ENCODE measurements around the gene TGFA.
A peak's percentile ranks its signal among the peaks of the same experiment; 100 is the strongest.

DNA sequence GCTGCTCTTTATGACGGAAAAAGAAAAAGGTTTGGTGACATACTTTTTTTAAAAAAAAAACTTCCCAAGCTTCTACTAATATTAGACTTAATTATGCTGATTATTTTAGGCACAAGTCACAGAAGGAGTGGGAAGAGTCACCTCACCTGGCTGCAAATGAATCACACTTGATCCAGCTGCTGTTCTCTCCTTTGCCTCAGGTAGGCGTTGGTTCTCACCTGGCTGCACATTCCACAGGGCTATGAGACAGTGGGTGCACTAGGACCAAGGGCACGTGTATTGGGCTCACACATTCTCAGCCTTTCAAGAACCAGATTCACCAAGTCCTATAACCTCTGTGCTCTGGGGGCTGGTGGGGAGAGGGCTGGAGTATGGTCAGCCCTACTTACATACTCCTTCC, 93.3 kb downstream of the TGFA start:
- TF ChIP-seq, protein P1, sequence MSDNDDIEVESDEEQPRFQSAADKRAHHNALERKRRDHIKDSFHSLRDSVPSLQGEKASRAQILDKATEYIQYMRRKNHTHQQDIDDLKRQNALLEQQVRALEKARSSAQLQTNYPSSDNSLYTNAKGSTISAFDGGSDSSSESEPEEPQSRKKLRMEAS (IDR thresholded peaks at IDR 0.05) = no peak
- no peak for TF ChIP-seq YY1 (IDR thresholded peaks at IDR 0.05; ENCODE audit: low read depth)
- TF ChIP-seq EP300 (IDR thresholded peaks at IDR 0.05; ENCODE audit: borderline replicate concordance) = no peak
- TF ChIP-seq, protein P2, sequence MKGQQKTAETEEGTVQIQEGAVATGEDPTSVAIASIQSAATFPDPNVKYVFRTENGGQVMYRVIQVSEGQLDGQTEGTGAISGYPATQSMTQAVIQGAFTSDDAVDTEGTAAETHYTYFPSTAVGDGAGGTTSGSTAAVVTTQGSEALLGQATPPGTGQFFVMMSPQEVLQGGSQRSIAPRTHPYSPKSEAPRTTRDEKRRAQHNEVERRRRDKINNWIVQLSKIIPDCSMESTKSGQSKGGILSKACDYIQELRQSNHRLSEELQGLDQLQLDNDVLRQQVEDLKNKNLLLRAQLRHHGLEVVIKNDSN (IDR thresholded peaks at IDR 0.05) = no peak
- no peak for TF ChIP-seq EGR1 (IDR thresholded peaks at IDR 0.05)
- no peak for TF ChIP-seq TAF1 (IDR thresholded peaks at IDR 0.05; ENCODE audit: low read depth)
- peak; percentile 54 for TF ChIP-seq RAD21 (IDR thresholded peaks at IDR 0.05; ENCODE audit: low read depth)
- no peak for TF ChIP-seq TCF12 (IDR thresholded peaks at IDR 0.05; ENCODE audit: low read depth)
- TF ChIP-seq ZBTB7A (IDR thresholded peaks at IDR 0.05; ENCODE audit: low read depth) = no peak
